IMR-90 (cell line): ENCODE measurements around the gene GPC6. TPM values are rescaled to one million over a fixed set of nuclear protein-coding genes. Genes with fewer than 3 reads are reported as not detected.

Experiments
- ATAC-seq: fragments of 200-7000 bp; cut with Tn5 transposase; 2 replicates; pipeline ENCODE4 v1.9.1; 2020; ENCODE audit warnings: low read depth, mild to moderate bottlenecking, moderate library complexity
- BruUV-seq: library from RNA; stranded (reverse); fragments of 400-500 nt; replicated peaks from 2 replicates; lab custom pipeline; 2021; lab: Mats Ljungman, UMichigan
- CTCF ChIA-PET: fragments of 300-600 bp; formaldehyde crosslinking; extraction: SDS; loops from one replicate; lab custom pipeline; 2021; ENCODE audit warnings: antibody characterized with exemption; lab: Yijun Ruan, JAX
- POLR2A ChIA-PET: fragments of 300-600 bp; sonication (Branson Sonifier 250); formaldehyde crosslinking; loops from one replicate; lab custom pipeline; 2022; ENCODE audit warnings: antibody characterized with exemption; ENCODE audit not compliant: unreplicated experiment; lab: Charles Lee
- DNase-seq: peaks from one replicate; pipeline ENCODE4 v3.0.0; 2013
- H2AFZ ChIP-seq: replicated peaks from 2 replicates; pipeline ENCODE3; 2013; ENCODE audit warnings: low read length, mild to moderate bottlenecking; ENCODE audit not compliant: poor library complexity
- H2AK5ac ChIP-seq: 2 replicates; pipeline ENCODE4 v1.6.1; 2013; ENCODE audit warnings: low read depth, low read length, inconsistent platforms
- H2AK9ac ChIP-seq: replicated peaks from 2 replicates; pipeline ENCODE3; 2013; ENCODE audit warnings: mild to moderate bottlenecking, low read depth, low read length, moderate library complexity; ENCODE audit not compliant: poor library complexity
- H2BK120ac ChIP-seq: 2 replicates; pipeline ENCODE4 v1.6.1; 2013; ENCODE audit warnings: low read depth, low read length, inconsistent platforms
- H2BK15ac ChIP-seq: 3 replicates; pipeline ENCODE4 v1.6.1; 2013; ENCODE audit warnings: low read depth, low read length, inconsistent platforms
- H2BK20ac ChIP-seq: 2 replicates; pipeline ENCODE4 v1.6.1; 2013; ENCODE audit warnings: low read depth, mild to moderate bottlenecking, inconsistent platforms, low read length, moderate library complexity
- H2BK5ac ChIP-seq: 2 replicates; pipeline ENCODE4 v1.6.1; 2013; ENCODE audit warnings: mild to moderate bottlenecking, low read depth, low read length, inconsistent platforms; ENCODE audit not compliant: poor library complexity, severe bottlenecking
- H3K14ac ChIP-seq: replicated peaks from 2 replicates; pipeline ENCODE4 v1.6.1; 2013; ENCODE audit warnings: low read depth, low read length, inconsistent platforms
- H3K18ac ChIP-seq: 2 replicates; pipeline ENCODE4 v1.6.1; 2013; ENCODE audit warnings: low read depth, low read length, control low read depth
- H3K23ac ChIP-seq: 2 replicates; pipeline ENCODE4 v1.6.1; 2013; ENCODE audit warnings: low read depth, low read length, inconsistent platforms
- H3K27ac ChIP-seq: 2 replicates; pipeline ENCODE4 v1.5.1; 2013; ENCODE audit warnings: mild to moderate bottlenecking, control low read depth, low read length; ENCODE audit not compliant: insufficient read depth
- H3K27me3 ChIP-seq: 2 replicates; pipeline ENCODE4 v1.6.1; 2013; ENCODE audit warnings: low read length; ENCODE audit not compliant: control insufficient read depth, insufficient read depth
- H3K36me3 ChIP-seq: 2 replicates; pipeline ENCODE4 v1.6.1; 2013; ENCODE audit warnings: low read length, mixed read lengths; ENCODE audit not compliant: control insufficient read depth, insufficient read depth
- H3K4ac ChIP-seq: 2 replicates; pipeline ENCODE4 v1.6.1; 2013; ENCODE audit warnings: low read depth, low read length, inconsistent platforms
- H3K4me1 ChIP-seq: 2 replicates; pipeline ENCODE4 v1.6.1; 2013; ENCODE audit warnings: low read length, mixed read lengths; ENCODE audit not compliant: control insufficient read depth, insufficient read depth
- H3K4me2 ChIP-seq: 2 replicates; pipeline ENCODE4 v1.6.1; 2013; ENCODE audit warnings: low read depth, mild to moderate bottlenecking, control low read depth, low read length, moderate library complexity
- H3K4me3 ChIP-seq: 2 replicates; pipeline ENCODE4 v1.5.1; 2013; ENCODE audit warnings: low read depth, mild to moderate bottlenecking, control low read depth, low read length, moderate library complexity; ENCODE audit not compliant: insufficient read depth
- H3K56ac ChIP-seq: 2 replicates; pipeline ENCODE4 v1.6.1; 2013; ENCODE audit warnings: low read length, inconsistent platforms; ENCODE audit not compliant: insufficient read depth; ENCODE audit errors: extremely low read depth
- H3K79me1 ChIP-seq, 2 experiments: 2 replicates each; pipeline ENCODE4 v1.6.1; 2013; ENCODE audit warnings: low read length in 2 of 2, inconsistent platforms in 1 of 2, low read depth in 1 of 2
- H3K9ac ChIP-seq: 2 replicates; pipeline ENCODE4 v1.6.1; 2013; ENCODE audit warnings: low read depth, low read length, control low read depth
- H3K9me1 ChIP-seq: 2 replicates; pipeline ENCODE4 v1.6.1; 2013; ENCODE audit warnings: low read length, inconsistent platforms; ENCODE audit not compliant: insufficient read depth
- H3K9me3 ChIP-seq: 2 replicates; pipeline ENCODE4 v1.6.1; 2013; ENCODE audit warnings: low read length; ENCODE audit not compliant: control insufficient read depth, insufficient read depth
- H4K20me1 ChIP-seq: 2 replicates; pipeline ENCODE4 v1.6.1; 2013; ENCODE audit warnings: low read length, inconsistent platforms; ENCODE audit not compliant: insufficient read depth
- H4K5ac ChIP-seq: 2 replicates; pipeline ENCODE4 v1.6.1; 2013; ENCODE audit warnings: mild to moderate bottlenecking, low read depth, low read length, control low read depth
- H4K8ac ChIP-seq, 2 experiments: 2 replicates each; pipeline ENCODE4 v1.6.1; 2013; ENCODE audit warnings: low read depth in 2 of 2, low read length in 2 of 2, control low read depth in 1 of 2, inconsistent platforms in 1 of 2
- H4K91ac ChIP-seq: 2 replicates; pipeline ENCODE4 v1.6.1; 2013; ENCODE audit warnings: low read depth, low read length, inconsistent platforms; ENCODE audit not compliant: insufficient read depth
- BHLHE40 ChIP-seq: fragments of 150-350 bp; IDR thresholded peaks from 2 replicates; pipeline ENCODE4 v1.6.1; 2016; ENCODE audit warnings: mild to moderate bottlenecking, low read depth, low read length
- RCOR1 ChIP-seq: IDR thresholded peaks from 2 replicates; pipeline ENCODE4 v1.6.1; 2012; ENCODE audit warnings: mild to moderate bottlenecking, low read length, improper control_type of control experiment; ENCODE audit not compliant: insufficient replicate concordance
- WGBS, 2 experiments: methylation state at CpG; one replicate each; pipeline versions ENCODE4 v1.1.5 to v1.1.7; 2013; ENCODE audit warnings: missing lambda C conversion rate in 2 of 2; ENCODE audit not compliant: insufficient read length in 1 of 2; ENCODE audit errors: extremely low coverage in 2 of 2; 5-methylcytosine and 5-hydroxymethylcytosine counted together
- dilution Hi-C: fragments of 300-500 bp; cut with HindIII; formaldehyde crosslinking; loops from one replicate; pipeline ENCODE4 v1.14.3; 2018; ENCODE audit warnings: low sequenced_read_pairs; ENCODE audit not compliant: unreplicated experiment
- in situ Hi-C: fragments of 300-500 bp; cut with MboI; formaldehyde crosslinking; loops from 3 replicates; pipeline ENCODE4 v1.14.3; 2019; ENCODE audit warnings: low sequenced_read_pairs, inconsistent platforms, mixed read lengths
- intact Hi-C: fragments of 100-400 bp; cut with micrococcal nuclease; formaldehyde crosslinking; loops from 2 replicates; pipeline ENCODE4 v1.10.0; 2022
- polyA plus RNA-seq, 3 experiments: library from polyadenylated mRNA; depleted of rRNA; stranded (reverse); fragments of >200 nt; gene quantifications; 2 replicates each; pipeline ENCODE4 v1.2.3, GENCODE V29; 2012; ENCODE audit warnings: low replicate concordance in 1 of 3
- total RNA-seq: library from RNA; depleted of rRNA; stranded (reverse); fragments of >200 nt; gene quantifications from 2 replicates; pipeline ENCODE4 v1.2.3, GENCODE V29; 2012

Gene GPC6
- total and polyA plus RNA-seq, 2 of the 4 experiments (the other 2 are of a cell fraction): 14.9 to 39.4 TPM

GRCh38 chr13:93344048-93344705 is 117.6 kb downstream of the GPC6 start:
- no CpG with 5 or more reads among the region's 3 CpGs for WGBS, 2 experiments
- no peaks in the 10 kb centered on the region for H3K9me1 ChIP-seq
- H4K91ac ChIP-seq: no peak overlapping the region
- BruUV-seq: no TSS peak
- dilution Hi-C loops (no loop called here), intact Hi-C loops (no loop called here), in situ Hi-C loops (no loop called here)
- DNase-seq: no peak
- H2BK15ac ChIP-seq: no peak overlapping the region
- no peak overlapping the region for H3K23ac ChIP-seq
- POLR2A ChIA-PET: no interaction called here
- no peak overlapping the region for H3K4me3 ChIP-seq
- H3K4me2 ChIP-seq: no peak overlapping the region
- H2BK5ac ChIP-seq: no peak overlapping the region
- H2AK9ac ChIP-seq: no peak overlapping the region
- no peaks in the 10 kb centered on the region for H3K4me1 ChIP-seq
- H4K8ac ChIP-seq: no peak overlapping the region
- no peak overlapping the region for H3K56ac ChIP-seq
- H3K4ac ChIP-seq: no peak overlapping the region
- H3K27ac ChIP-seq: no peak overlapping the region
- H4K5ac ChIP-seq: no peak overlapping the region
- TF ChIP-seq BHLHE40 (no peak), RCOR1 (no peak)
- no peak overlapping the region for H2AFZ ChIP-seq
- no peak overlapping the region for H3K9ac ChIP-seq
- H3K79me1 ChIP-seq: peaks cover 0 to 6% of the 10 kb centered on the region in 2 experiments; a peak in 2 of 4 replicates
- no peak overlapping the region for H3K14ac ChIP-seq
- H3K27me3 ChIP-seq: no peaks in the 10 kb centered on the region
- no peak overlapping the region for H2BK120ac ChIP-seq
- no peaks in the 10 kb centered on the region; the same call in 1 of the 2 replicates for H4K20me1 ChIP-seq
- H3K36me3 ChIP-seq: no peaks in the 10 kb centered on the region
- ATAC-seq: no peak
- no peak overlapping the region for H3K18ac ChIP-seq
- peaks cover 5% of the 10 kb centered on the region for H3K9me3 ChIP-seq
- H2AK5ac ChIP-seq: no peak overlapping the region
- CTCF ChIA-PET: no interaction called here
- no peak overlapping the region for H2BK20ac ChIP-seq
